OCI-LY1 (cell line): ENCODE measurements around the gene JPT1.

Experiments used
- CTCF ChIP-seq: fragments of 200-600 bp; sonication (generic), shearing (Covaris generic); IDR thresholded peaks from 2 replicates; pipeline ENCODE4 v1.5.1; 2017; ENCODE audit warnings: mild to moderate bottlenecking, antibody characterized with exemption, low read length, moderate library complexity, mixed read lengths
- EZH2 ChIP-seq: fragments of 200-600 bp; sonication (generic), shearing (Covaris generic); IDR thresholded peaks from 2 replicates; pipeline ENCODE4 v1.8.0; 2017; ENCODE audit warnings: borderline replicate concordance, mixed run types, mild to moderate bottlenecking, antibody characterized with exemption, low read length, moderate library complexity, mixed read lengths

DNA sequence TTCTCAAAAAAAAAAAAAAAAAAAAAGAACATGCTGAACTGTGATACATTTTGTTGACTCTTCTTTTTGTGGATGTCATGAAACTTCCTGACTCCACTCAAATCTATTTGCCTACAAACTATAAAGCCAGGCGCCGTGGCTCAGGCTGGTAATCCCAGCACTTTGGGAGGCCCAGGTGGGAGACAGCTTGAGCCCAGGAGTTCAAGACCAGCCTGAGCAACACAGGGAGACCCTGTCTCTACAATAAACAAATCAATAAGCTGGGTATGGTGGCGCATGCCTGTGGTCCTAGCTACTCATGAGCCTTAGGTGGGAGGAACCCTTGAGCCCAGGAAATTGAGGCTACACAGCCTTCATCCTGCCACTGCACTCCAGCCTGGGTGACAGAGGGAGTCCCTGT, 21.3 kb downstream of the JPT1 start:
- no peak for TF ChIP-seq CTCF
- TF ChIP-seq EZH2, result no peak
